K562 (cell line): ENCODE results near the gene DKK3. TPM values are rescaled to one million over a fixed set of nuclear protein-coding genes. Genes with fewer than 3 reads are reported as not detected.

ENCODE experiments used
- ATAC-seq: fragments of 200-7000 bp; cut with Tn5 transposase; 3 replicates; pipeline ENCODE4 v1.9.1; 2020; ENCODE audit warnings: moderate library complexity
- BruUV-seq: library from RNA; stranded (reverse); fragments of 400-500 nt; replicated peaks from 2 replicates; lab custom pipeline; 2021; lab: Mats Ljungman, UMichigan
- CTCF ChIA-PET: fragments of 300-600 bp; formaldehyde crosslinking; extraction: SDS; loops from one replicate; lab custom pipeline; 2021; ENCODE audit warnings: low intra/inter-chr PET ratio; lab: Yijun Ruan, JAX
- POLR2A ChIA-PET: fragments of 300-600, 350-650 bp; sonication (Branson Sonifier 250); formaldehyde crosslinking; extraction: SDS; loops from one replicate; lab custom pipeline; 2021; ENCODE audit warnings: antibody characterized with exemption, inconsistent platforms; lab: Yijun Ruan, JAX
- DNase-seq, 4 experiments: peaks; one replicate each; pipeline versions ENCODE4 v3.0.0 to v3.0.0-alpha.2; 2011 to 2018; ENCODE audit warnings: low spot score in 3 of 4, mixed read lengths in 3 of 4; ENCODE audit errors: extremely low read depth in 1 of 4
- FAIRE-seq: peaks from 2 replicates; lab custom pipeline; 2011; peaks lifted over from hg19 to GRCh38; lab: Jason Lieb, UNC
- H2AFZ ChIP-seq: 2 replicates; pipeline ENCODE4 v1.6.0; 2011; ENCODE audit warnings: low read depth, low read length, control low read depth, inconsistent platforms
- H3K27ac ChIP-seq: fragments of 200-600 bp; 3 replicates; pipeline ENCODE4 v1.8.0; 2011; ENCODE audit warnings: low read depth, mild to moderate bottlenecking, control low read depth, inconsistent platforms, low read length, moderate library complexity, mixed read lengths; ENCODE audit errors: extremely low read depth
- H3K27me3 ChIP-seq, 2 experiments: fragments of 300-600 bp in 1 of 2; 2 replicates in 1 of 2; 3 replicates in 1 of 2; pipeline versions ENCODE4 v1.6.0 to v1.8.0; 2011; ENCODE audit warnings: inconsistent platforms in 2 of 2, low read length in 2 of 2, mild to moderate bottlenecking in 1 of 2, mixed read lengths in 1 of 2, moderate library complexity in 1 of 2; ENCODE audit not compliant: control insufficient read depth in 2 of 2, insufficient read depth in 2 of 2
- H3K36me3 ChIP-seq: fragments of 300-600 bp; 3 replicates; pipeline ENCODE4 v1.8.0; 2011; ENCODE audit warnings: mild to moderate bottlenecking, low read length, inconsistent platforms; ENCODE audit not compliant: control insufficient read depth, insufficient read depth
- H3K4me1 ChIP-seq, 2 experiments: fragments of 200-600 bp in 1 of 2; replicated peaks in 1 of 2; 2 replicates in 1 of 2; 3 replicates in 1 of 2; pipeline versions ENCODE4 v1.5.1 to v1.8.0; 2011; ENCODE audit warnings: inconsistent platforms in 2 of 2, low read length in 2 of 2, mild to moderate bottlenecking in 1 of 2, mixed read lengths in 1 of 2, moderate library complexity in 1 of 2; ENCODE audit not compliant: control insufficient read depth in 2 of 2, insufficient read depth in 2 of 2
- H3K4me2 ChIP-seq: 2 replicates; pipeline ENCODE4 v1.6.1; 2011; ENCODE audit warnings: low read length, control low read depth, inconsistent platforms, mixed read lengths; ENCODE audit not compliant: insufficient read depth
- H3K4me3 ChIP-seq: fragments of 200-600 bp; sonication (generic), shearing (Covaris generic); 2 replicates; pipeline ENCODE4 v1.5.1; 2016; ENCODE audit warnings: control low read depth, inconsistent platforms
- H3K79me2 ChIP-seq: fragments of 200-600 bp; 3 replicates; pipeline ENCODE4 v1.8.0; 2011; ENCODE audit warnings: low read length, inconsistent platforms; ENCODE audit not compliant: control insufficient read depth, insufficient read depth
- H3K9ac ChIP-seq, 2 experiments: 2 replicates each; pipeline versions ENCODE4 v1.6.0 to v1.6.1; 2011; ENCODE audit warnings: low read depth in 2 of 2, low read length in 2 of 2, control low read depth in 1 of 2, inconsistent platforms in 1 of 2, mild to moderate bottlenecking in 1 of 2, mixed read lengths in 1 of 2; ENCODE audit not compliant: insufficient read depth in 1 of 2
- H3K9me1 ChIP-seq: one replicate; pipeline ENCODE4 v1.6.0; 2011; ENCODE audit warnings: inconsistent platforms, mild to moderate bottlenecking, low read length, moderate library complexity; ENCODE audit not compliant: control insufficient read depth, insufficient read depth
- H3K9me3 ChIP-seq: replicated peaks from 2 replicates; pipeline ENCODE4 v1.5.1; 2011; ENCODE audit warnings: low read depth, low read length, inconsistent platforms; ENCODE audit not compliant: control insufficient read depth, insufficient read depth
- H4K20me1 ChIP-seq: replicated peaks from 2 replicates; pipeline ENCODE4 v1.6.1; 2011; ENCODE audit warnings: low read length, inconsistent platforms, mixed read lengths; ENCODE audit not compliant: control insufficient read depth, insufficient read depth
- KAT8 ChIP-seq: fragments of 450-650 bp; IDR thresholded peaks from 2 replicates; pipeline ENCODE4 v1.6.1; 2016; ENCODE audit warnings: low read depth, mild to moderate bottlenecking
- LEF1 ChIP-seq: fragments of 450-650 bp; IDR thresholded peaks from 2 replicates; pipeline ENCODE4 v1.6.1; 2016; ENCODE audit warnings: mild to moderate bottlenecking
- STAT6 ChIP-seq: sonication (generic); formaldehyde crosslinking; IDR thresholded peaks from 2 replicates; pipeline ENCODE4 v1.8.1; 2023; ENCODE audit warnings: mild to moderate bottlenecking, missing genetic modification reagents
- TCF7 ChIP-seq: sonication (generic); IDR thresholded peaks from 2 replicates; pipeline ENCODE4 v1.6.1; 2016; ENCODE audit warnings: antibody characterized with exemption, borderline replicate concordance
- ZBTB17 ChIP-seq: fragments of 450-650 bp; formaldehyde crosslinking; IDR thresholded peaks from 2 replicates; pipeline ENCODE4 v1.4.0; 2020; ENCODE audit warnings: mild to moderate bottlenecking
- ZNF583 ChIP-seq: fragments of 250-450 bp; sonication (Bioruptor Pico); IDR thresholded peaks from 2 replicates; pipeline ENCODE4 v1.4.0; 2020
- ZNF740 ChIP-seq, 3 experiments: fragments of 200-800 bp in 1 of 3; sonication (Bioruptor generic) in 1 of 3; sonication (generic) in 1 of 3; formaldehyde crosslinking in 1 of 3; IDR thresholded peaks; 2 replicates each; pipeline versions ENCODE4 v1.6.1 to v1.8.0; 2016 to 2022; ENCODE audit warnings: mild to moderate bottlenecking in 2 of 3, missing compliant biosample characterization in 2 of 3, missing genetic modification characterization in 2 of 3, missing genetic modification reagents in 1 of 3
- WGBS: fragments of 100-300 bp; shearing (Covaris generic); methylation state at CpG from one replicate; pipeline ENCODE4 v1.1.6; 2016; ENCODE audit warnings: low coverage, mixed read lengths; ENCODE audit not compliant: insufficient coverage; ENCODE audit errors: missing lambda C conversion rate; 5-methylcytosine and 5-hydroxymethylcytosine counted together
- in situ Hi-C: fragments of 300-500 bp; cut with MboI; formaldehyde crosslinking; loops from 4 replicates; pipeline ENCODE4 v1.15.0; 2018; ENCODE audit warnings: inconsistent platforms, mixed read lengths
- intact Hi-C: fragments of 100-400 bp; cut with micrococcal nuclease; formaldehyde crosslinking; loops from 2 replicates; pipeline ENCODE4 v1.14.2; 2022
- polyA plus RNA-seq, 8 experiments: library from polyadenylated mRNA; depleted of rRNA in 4 of 8; stranded (reverse) in 5 of 8; unstranded in 3 of 8; fragments of >200 nt; fragmentation: Nextera tagmentation in 2 of 8; fragmentation: Illumina TruSeq in 1 of 8; extraction: Ambion mirVana in 2 of 8; extraction: Trizol in 1 of 8; gene quantifications; 2 replicates each; pipeline versions ENCODE4 v1.2.1 to v1.2.3, GENCODE V29; 2011 to 2014; ENCODE audit warnings: inconsistent platforms in 1 of 8, missing spikeins in 1 of 8
- total RNA-seq, 7 experiments: library from RNA; depleted of rRNA in 6 of 7; stranded (reverse); fragments of >200 nt in 6 of 7; fragmentation: Illumina TruSeq in 2 of 7; extraction: Trizol in 2 of 7; gene quantifications; 2 replicates each; pipeline versions ENCODE4 v1.2.1 to v1.2.3, GENCODE V29; 2011 to 2021; ENCODE audit warnings: low replicate concordance in 1 of 7

The DKK3 gene
- total and polyA plus RNA-seq, 9 of the 15 experiments (the other 6 are each of a cell fraction or from before 2014, with no cell fraction given) = 0.14 to 0.85 (median 0.38) TPM; not detected in 6

GRCh38 chr11:11946180-11946579, 62.2 kb downstream of the DKK3 start:
- Histone ChIP-seq H2AFZ (no peak overlapping the region), H3K27me3 (no peaks in the 10 kb centered on the region), H3K4me1 (no peaks in the 10 kb centered on the region), H3K4me2 (no peak overlapping the region), H3K9me1 (no peaks in the 10 kb centered on the region), H3K4me3 (no peak overlapping the region), H4K20me1 (no peaks in the 10 kb centered on the region), H3K36me3 (peaks cover 86% of the 10 kb centered on the region), H3K79me2 (no peaks in the 10 kb centered on the region), H3K9ac (no peak overlapping the region), H3K9me3 (no peaks in the 10 kb centered on the region), H3K27ac (no peak overlapping the region)
- BruUV-seq = no TSS peak
- TF ChIP-seq STAT6 (CRISPR knock-in tag) (no peak), LEF1 (no peak), ZBTB17 (CRISPR knock-in tag) (no peak), KAT8 (no peak), ZNF740 (CRISPR knock-in tag; IDR thresholded peaks at IDR 0.05) (no peak), ZNF740 (tag; IDR thresholded peaks at IDR 0.05) (no peak), TCF7 (no peak), ZNF583 (CRISPR knock-in tag) (no peak)
- DNase-seq = no peak
- ATAC-seq = no peak
- ChIA-PET CTCF (no interaction called here), POLR2A (interaction anchor here (1.4 to 2.7 kb wide), 2 partner anchors 9 to 13 kb away, joined by 3 to 14 read pairs; no protein-coding TSS in a partner anchor)
- intact Hi-C loops (no loop called here), in situ Hi-C loops (no loop called here)
- no peak for FAIRE-seq
- 88% methylated on average over 2 of the region's 2 CpGs for WGBS
